Measurements from ENCODE around the gene LTB4R2.

DNA sequence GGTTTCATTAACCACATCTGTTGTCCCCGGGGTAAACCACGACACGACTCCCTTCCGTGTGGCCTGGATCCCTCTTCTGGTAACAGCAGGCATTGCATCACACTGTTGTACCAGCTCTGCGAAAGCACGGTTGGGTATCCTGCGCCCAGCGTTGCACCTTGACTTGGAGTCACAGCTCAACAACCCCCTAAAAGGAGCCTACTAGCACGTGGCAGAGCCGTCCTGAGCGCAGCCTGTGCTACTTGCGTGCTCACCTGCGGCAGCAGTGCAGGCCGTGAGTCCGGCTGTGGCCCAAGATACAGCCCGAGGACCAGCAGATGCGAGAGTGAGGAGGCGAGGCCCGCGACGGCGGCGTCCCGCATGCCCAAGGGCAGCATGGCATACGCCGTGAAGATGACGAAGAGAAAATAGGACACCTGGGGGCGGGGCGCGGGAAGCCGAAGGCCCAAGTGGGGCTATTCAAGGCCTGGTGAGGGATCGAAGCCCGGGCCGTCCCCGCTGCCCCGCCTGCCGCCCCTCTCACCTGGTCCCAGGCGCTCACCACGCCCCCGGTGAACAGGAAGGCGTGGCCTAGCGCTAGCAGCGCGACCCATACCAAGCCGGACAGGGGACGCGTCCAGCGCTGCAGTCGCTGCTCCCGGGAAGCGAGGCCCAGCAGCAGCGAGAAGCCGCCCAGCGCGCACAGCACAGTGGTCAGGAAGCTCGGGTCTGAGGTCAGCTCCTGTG is 22.5 kb downstream of the LTB4R2 start:
- TF ChIP-seq, protein P1, sequence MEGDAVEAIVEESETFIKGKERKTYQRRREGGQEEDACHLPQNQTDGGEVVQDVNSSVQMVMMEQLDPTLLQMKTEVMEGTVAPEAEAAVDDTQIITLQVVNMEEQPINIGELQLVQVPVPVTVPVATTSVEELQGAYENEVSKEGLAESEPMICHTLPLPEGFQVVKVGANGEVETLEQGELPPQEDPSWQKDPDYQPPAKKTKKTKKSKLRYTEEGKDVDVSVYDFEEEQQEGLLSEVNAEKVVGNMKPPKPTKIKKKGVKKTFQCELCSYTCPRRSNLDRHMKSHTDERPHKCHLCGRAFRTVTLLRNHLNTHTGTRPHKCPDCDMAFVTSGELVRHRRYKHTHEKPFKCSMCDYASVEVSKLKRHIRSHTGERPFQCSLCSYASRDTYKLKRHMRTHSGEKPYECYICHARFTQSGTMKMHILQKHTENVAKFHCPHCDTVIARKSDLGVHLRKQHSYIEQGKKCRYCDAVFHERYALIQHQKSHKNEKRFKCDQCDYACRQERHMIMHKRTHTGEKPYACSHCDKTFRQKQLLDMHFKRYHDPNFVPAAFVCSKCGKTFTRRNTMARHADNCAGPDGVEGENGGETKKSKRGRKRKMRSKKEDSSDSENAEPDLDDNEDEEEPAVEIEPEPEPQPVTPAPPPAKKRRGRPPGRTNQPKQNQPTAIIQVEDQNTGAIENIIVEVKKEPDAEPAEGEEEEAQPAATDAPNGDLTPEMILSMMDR (IDR thresholded peaks at IDR 0.05): peak in 3 of 4 experiments; percentile 27 to 72 (median 65)
- TF ChIP-seq POLR2AphosphoS5 (IDR thresholded peaks at IDR 0.05) (peak; percentile 46), POLR2A (IDR thresholded peaks at IDR 0.05) (no peak)

Measured in prostate gland (tissue), 2 donors.